ENCODE measurements around the gene CROCC2.
"Not testable (repeated sequence)": the region's sequence is repeated elsewhere in the genome, so short reads cannot be mapped to it uniquely, and the experiment has no call there.

Gene CROCC2

DNA sequence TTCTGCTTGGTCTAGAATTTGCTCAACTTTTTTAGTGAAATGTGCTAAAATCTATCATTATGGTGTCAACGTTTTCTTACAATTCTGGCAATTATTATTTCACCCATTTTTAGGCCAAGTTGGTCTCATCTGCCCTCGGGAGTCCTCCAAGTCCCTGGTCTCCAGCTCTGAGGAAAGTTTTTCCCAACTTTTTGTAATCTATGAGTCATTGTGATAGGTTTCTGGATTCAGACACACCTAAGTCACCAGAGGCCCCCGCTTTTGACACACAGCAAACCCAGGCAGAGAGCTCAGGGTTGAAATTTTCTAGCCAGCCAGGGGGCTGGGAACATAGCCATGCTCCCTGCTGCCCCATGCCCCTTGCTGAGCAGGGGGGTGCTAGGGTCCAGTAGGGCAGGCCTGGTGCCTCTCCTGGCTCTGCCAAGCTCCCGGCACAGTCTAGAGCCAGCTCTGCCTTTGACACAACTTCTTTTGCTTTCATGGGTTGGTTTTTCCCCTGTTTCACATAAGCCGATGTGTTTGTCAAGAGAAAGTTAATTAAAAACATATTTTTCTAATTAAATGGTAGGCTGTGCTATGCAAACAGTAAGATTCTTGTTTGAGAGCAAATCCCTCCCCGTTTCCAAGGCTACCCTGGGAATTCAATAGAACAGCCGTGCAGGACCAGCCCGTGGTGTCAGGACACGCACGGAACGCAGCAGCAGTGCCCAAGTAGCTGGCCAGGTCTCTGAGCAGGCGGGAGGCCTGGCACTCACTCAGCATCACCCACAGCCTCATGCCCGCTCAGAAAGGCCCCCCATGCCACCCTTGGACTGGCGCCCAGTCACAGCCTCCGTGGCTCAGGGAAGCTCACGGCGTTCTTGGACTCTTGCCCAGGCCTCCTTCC is 66.7 kb downstream of the CROCC2 start:
- no peak for DNase-seq

DNA sequence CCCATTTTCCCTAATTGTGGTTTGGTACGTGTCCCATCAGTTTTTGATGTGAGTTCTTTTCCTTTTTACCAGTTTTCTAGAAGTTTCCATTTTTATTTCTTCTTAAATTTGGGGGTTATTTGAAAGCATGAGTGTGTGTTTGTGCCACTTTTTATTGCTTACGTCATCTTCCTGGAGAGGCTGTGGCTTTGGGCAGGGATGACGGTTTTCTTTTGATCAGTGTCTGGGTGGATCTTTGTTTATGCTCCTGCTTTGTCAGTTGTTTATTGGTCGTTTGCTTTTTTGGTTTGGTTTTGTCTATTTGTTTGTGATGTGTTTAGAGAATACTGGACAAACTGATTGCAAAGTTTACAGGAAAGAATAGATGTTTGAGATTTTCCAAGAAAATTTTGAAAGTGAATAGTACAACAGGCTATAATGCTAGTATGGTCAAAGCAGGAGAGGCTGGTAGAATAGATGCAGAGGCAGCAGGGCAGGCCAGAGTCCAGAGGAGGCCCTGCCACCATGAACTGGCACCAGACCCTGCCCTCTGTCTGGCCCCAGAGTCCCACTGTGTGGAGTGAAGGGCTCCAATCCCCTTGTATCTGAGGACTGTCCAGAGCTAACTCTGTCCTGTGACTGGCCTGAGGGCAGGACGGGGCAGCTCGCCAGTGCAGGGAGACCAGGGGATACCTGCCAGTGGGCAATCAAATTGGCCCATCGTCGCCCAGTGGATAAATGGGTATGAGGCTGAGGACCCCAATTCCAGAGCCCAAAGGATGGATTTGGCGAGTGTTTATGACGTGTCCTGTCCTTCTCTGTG is 68.8 kb downstream of the CROCC2 start:
- DNase-seq, result no peak

- not testable (repeated sequence) for DNase-seq
Measured at GRCh38 chr2:240975903-240976302, 69.8 kb downstream of the CROCC2 start.

- DNase-seq, result no peak
Measured at GRCh38 chr2:240981280-240981679, 75.1 kb downstream of the CROCC2 start.

DNA sequence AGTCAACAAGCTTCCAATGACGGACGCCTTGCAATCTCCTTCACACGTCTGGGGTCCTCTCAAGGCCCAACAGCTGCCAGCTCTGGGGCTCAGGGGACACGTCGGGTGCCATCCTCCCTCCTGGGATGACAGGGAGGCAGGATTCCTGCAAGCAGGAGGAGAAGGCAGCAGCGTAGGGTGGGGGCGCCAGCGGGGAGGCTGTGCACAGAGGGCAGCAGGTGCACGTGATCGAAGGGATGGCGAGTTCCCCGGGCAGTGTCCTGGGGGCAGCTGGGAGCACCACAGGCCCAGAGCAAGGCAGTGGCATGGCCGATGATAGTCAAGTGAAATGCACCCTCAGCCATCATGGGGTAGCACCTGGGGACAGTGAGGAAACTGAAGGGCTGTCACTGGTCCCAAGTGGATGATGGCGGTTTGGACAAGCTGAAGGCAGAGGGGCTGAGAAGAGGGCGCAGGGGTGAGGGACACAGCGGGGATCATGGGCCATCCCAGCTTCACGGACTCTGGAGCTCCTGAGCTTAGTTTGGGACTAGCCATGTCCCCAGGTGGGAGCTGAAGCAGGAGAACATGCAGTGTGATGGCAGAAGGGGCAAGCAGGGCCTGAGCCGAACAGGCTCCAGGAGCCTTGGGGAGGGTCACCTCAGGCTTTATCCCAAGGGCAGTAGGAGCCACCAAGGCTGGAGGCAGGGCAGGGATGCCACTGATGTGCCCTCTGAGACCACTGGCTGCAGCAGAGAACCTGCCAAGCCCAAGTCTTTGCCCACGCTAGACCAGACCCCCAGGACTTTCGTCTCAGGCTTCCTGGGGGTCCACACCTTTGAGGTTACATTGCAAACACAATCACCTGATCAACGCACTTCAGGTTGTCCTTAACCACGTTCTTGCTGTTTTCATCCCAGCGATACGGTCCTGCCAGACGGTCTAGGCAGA is 76.0 kb downstream of the CROCC2 start:
- DNase-seq, result no peak

DNA sequence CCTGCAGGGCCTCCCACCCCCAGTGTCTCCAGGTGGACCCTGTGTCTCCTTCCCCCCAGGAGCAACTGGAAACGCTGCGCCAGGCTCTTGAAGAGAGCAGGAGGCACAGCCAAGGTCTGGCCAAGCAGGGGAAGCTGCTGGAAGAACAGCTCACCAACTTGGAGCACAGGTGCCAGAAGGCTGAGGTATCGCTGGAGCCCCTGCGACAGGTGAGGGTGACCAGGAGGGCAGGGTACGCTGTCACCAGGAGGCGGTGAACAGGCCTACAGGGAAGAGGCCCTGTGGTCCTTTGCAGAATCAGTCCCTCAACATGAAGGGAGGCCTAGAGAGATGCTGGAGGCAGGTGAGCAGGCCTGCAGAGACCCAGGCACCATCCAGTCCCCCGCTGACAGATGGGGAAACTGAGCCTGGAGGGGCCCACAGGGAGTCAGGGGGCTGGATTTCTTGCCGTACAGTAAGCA is 76.7 kb downstream of the CROCC2 start:
- DNase-seq, result no peak

- peak; percentile 80 for DNase-seq
Measured at GRCh38 chr2:240983361-240983995, 77.3 kb downstream of the CROCC2 start.

GRCh38 chr2:240983996-240984498 is 77.9 kb downstream of the CROCC2 start:
- DNase-seq, result no peak

DNA sequence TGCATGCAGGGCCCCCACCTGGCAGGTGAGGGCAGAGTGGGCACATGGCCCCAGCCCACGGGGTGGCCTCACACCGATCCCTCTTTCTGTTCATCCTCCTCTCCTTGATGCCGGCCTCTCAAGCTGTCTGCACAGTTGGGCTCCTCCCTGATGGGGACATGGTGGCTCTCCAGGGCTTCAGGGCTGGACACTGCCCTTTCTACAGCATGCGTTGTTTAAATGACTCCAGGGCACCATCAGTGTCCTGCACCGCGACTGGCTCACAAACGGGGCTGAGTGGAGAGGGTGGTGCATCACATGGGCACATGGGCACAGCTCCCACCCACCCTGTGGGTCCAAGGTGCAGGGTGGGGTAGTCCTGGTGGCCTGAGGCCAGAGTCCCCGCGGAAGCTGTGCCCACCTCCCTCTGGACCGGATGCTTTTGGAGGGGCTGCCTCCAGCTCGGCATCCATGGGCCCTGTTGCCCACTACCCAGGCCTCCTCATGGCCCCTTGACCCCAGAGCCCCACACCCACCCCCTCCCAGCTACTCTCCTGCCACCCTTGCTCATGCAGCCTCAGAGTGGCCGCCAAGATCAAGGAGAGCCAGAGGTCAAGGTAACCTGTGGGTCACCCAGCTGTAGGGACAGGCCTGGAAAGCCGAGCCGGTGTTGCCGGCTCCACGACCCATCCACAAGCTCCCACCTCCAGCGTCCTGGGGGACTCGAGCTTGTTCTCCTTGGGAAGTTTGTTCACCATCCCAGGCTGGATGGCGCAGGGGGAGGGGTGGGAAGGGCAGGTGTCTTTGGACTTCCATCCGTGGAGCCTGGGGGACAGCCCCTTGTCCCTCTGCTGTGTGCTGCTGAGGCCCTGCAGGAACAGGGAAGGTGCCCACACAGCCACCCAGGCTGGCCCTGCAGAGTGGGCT is 80.0 kb downstream of the CROCC2 start:
- DNase-seq, result no peak

DNA sequence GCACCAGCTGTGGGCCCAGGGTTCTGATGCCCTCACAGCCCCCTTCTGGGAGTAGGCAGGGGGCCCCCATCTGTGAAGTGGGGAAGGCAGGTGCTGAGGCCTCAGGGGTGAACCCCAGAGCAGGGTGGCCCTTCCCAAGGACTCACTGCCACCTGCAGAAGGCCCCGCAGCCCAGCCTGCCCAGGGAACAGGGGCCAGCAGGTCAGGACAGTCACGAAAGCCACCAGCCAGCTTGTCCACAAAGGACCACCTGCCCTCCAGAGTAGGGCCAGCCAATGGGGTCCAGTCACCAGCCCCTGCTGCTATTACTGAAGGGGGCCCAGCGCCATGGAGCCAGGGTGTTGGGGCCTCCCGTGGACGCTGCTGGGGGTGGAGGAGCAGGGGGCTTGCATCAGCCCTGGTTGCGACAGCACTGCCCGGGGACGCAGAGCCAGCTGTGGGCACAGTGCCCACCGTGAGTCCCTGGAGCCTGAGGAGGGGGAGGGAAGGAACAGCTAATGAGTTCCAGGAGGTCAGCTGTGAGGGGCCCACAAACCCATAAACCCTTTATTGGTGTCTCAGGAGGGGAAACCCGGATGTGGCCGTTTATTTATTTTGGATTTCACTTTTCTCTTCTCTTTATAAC is 80.8 kb downstream of the CROCC2 start:
- DNase-seq, result no peak

DNA sequence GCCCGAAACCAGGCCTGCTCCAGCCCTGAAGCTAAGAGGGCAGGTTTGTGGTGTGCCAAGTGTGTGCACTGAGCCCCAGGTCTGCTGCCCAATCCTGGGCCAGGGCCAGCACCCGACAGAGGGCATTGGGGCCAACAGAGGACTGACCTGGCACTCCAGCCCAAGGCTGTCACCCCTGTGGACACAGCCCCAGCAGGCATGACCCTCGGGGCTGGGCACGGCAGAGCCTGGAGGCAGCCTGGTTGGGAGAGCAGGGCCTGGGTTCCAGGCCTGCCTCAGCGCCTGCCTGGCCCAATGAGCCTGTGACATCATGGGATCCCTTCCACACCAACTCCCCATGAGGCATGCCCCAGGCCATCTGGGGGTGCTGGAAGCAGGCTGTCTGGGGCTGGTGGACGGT is 81.5 kb downstream of the CROCC2 start:
- no peak for DNase-seq

- DNase-seq, result peak; percentile 62
Measured at GRCh38 chr2:240988146-240988545, 82.0 kb downstream of the CROCC2 start.

GRCh38 chr2:240988571-240989271 is 82.6 kb downstream of the CROCC2 start:
- DNase-seq, result no peak

- peak; percentile 44 for DNase-seq
Measured at GRCh38 chr2:240989451-240990265, 83.5 kb downstream of the CROCC2 start.

DNA sequence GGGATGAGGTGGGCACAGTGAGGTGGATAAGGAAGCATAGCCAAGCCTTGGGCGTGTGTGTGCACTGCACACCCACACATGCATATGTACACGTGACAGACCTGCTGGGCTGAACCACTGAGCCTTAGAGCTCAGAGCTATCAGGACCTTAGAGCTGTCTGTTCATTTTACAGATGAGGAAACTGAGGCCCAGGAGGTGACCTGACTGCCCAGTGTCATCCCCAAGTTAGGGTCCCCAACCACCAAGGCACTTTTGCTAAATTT is 84.1 kb downstream of the CROCC2 start:
- no peak for DNase-seq

GRCh38 chr2:240990726-240991377 is 84.7 kb downstream of the CROCC2 start:
- peak; percentile 53 for DNase-seq

DNA sequence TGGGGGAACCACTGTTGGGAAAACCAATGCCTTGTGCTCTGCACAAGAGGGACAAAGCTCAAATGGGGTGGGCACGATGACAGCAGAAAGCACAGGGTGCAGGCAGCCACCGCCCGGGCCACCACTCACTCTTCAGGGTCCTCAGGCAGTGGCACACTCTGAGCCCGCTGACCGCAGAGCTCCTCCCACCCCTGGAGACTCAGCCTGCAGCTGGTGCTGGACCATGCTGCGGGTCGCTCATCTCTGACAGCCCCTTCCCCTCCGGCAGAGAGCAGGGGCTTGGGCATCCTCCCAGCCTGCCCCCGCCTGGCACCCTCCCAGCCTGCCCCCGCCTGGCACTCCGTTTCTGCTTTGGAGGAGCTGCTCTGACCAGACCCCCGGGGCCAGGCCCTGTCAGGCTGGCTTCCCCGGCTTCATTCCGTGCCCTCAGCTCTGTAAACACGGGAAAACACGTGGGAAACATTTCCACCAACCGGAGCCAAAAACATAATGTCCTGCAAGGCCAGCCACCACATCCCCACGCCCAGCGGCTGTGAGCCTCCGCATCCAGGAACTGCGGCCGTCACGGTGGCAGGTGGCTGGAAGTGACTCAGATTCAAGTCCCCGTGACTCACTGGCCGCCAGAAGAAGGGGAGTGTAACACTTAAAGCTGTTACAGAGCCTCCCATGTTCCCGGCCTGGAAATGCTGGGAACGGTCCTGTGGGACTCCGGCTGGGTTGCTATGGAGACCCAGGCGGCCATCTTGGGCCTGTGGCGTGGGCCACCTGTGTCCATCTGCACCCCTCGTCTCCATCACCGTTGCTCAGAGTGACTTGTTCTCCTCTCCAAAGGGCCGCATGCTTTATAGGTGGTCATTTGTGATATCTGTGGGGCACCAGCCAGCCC is 85.5 kb downstream of the CROCC2 start:
- peak; percentile 99 for DNase-seq
